ENCODE results near the gene DDX1.

- TF ChIP-seq SIN3A (IDR thresholded peaks at IDR 0.05; ENCODE audit: borderline replicate concordance, insufficient read depth, low read length) (no peak), TAF1 (IDR thresholded peaks at IDR 0.05; ENCODE audit: borderline replicate concordance, insufficient read depth, low read length) (no peak), POLR2AphosphoS5 (IDR thresholded peaks at IDR 0.05; ENCODE audit: low read depth, low read length) (no peak)
These were observed 1.6 kb downstream of the DDX1 start for GRCh38 chr2:15593327-15593705.

All from PFSK-1 (cell line).